HG03442 (cell line): Measurements from ENCODE around the gene FBXW7.
A peak's percentile ranks its signal among the peaks of the same experiment; 100 is the strongest.

Experiments
- ATAC-seq: cut with Tn5 transposase; IDR thresholded peaks from one replicate; pipeline ENCODE4 v1.9.1; 2021; ENCODE audit warnings: mild to moderate bottlenecking, moderate library complexity; ENCODE audit not compliant: unreplicated experiment

Gene FBXW7

GRCh38 chr4:152380919-152381318 lies 155.0 kb downstream of the FBXW7 start:
- no peak for ATAC-seq

GRCh38 chr4:152380185-152380584 lies 155.7 kb downstream of the FBXW7 start:
- ATAC-seq, result no peak

GRCh38 chr4:152374606-152375285 lies 161.1 kb downstream of the FBXW7 start:
- ATAC-seq, result no peak

- no peak for ATAC-seq
Measured at GRCh38 chr4:152374153-152374552, 161.7 kb downstream of the FBXW7 start.

- no peak for ATAC-seq
Measured at GRCh38 chr4:152372444-152372843, 163.4 kb downstream of the FBXW7 start.

GRCh38 chr4:152369902-152370295 lies 166.0 kb downstream of the FBXW7 start:
- ATAC-seq, result no peak

GRCh38 chr4:152369203-152369901 lies 166.5 kb downstream of the FBXW7 start:
- ATAC-seq, result no peak

GRCh38 chr4:152368001-152368400 lies 167.9 kb downstream of the FBXW7 start:
- no peak for ATAC-seq

- ATAC-seq, result peak; percentile 49
Measured at GRCh38 chr4:152364883-152365282, 171.0 kb downstream of the FBXW7 start.

GRCh38 chr4:152364383-152364782 lies 171.5 kb downstream of the FBXW7 start:
- ATAC-seq, result no peak

- no peak for ATAC-seq
Measured at GRCh38 chr4:152363904-152364303, 172.0 kb downstream of the FBXW7 start.

- no peak for ATAC-seq
Measured at GRCh38 chr4:152363086-152363485, 172.8 kb downstream of the FBXW7 start.

- peak; percentile 45 for ATAC-seq
Measured at GRCh38 chr4:152360045-152360410, 175.9 kb downstream of the FBXW7 start.

GRCh38 chr4:152359208-152360044 lies 176.5 kb downstream of the FBXW7 start:
- peak; percentile 55 for ATAC-seq

- no peak for ATAC-seq
Measured at GRCh38 chr4:152357206-152357605, 178.7 kb downstream of the FBXW7 start.

GRCh38 chr4:152356428-152357034 lies 179.4 kb downstream of the FBXW7 start:
- no peak for ATAC-seq

- ATAC-seq, result peak; percentile 82
Measured at GRCh38 chr4:152352622-152353116, 183.2 kb downstream of the FBXW7 start.

GRCh38 chr4:152352215-152352614 lies 183.7 kb downstream of the FBXW7 start:
- no peak for ATAC-seq

GRCh38 chr4:152351080-152351479 lies 184.8 kb downstream of the FBXW7 start:
- ATAC-seq, result no peak

- ATAC-seq, result no peak
Measured at GRCh38 chr4:152348670-152349069, 187.2 kb downstream of the FBXW7 start.

- ATAC-seq, result no peak
Measured at GRCh38 chr4:152346979-152347378, 188.9 kb downstream of the FBXW7 start.
